B cell (primary cell): ENCODE data around the gene AKIP1. TPM values are rescaled to one million over a fixed set of nuclear protein-coding genes. Genes with fewer than 3 reads are reported as not detected.
"Not testable (repeated sequence)": the region's sequence is repeated elsewhere in the genome, so short reads cannot be mapped to it uniquely, and the experiment has no call there.

Source experiments
- ATAC-seq: fragments of 200-7000 bp; cut with Tn5 transposase; one replicate; pipeline ENCODE4 v1.10.0; 2021; ENCODE audit warnings: low read depth, mild to moderate bottlenecking, moderate number of reproducible peaks, moderate library complexity
- CTCF ChIA-PET: fragments of 350-600 bp; sonication (Branson Sonifier 250); formaldehyde crosslinking; loops from one replicate; lab custom pipeline; 2021; ENCODE audit warnings: antibody characterized with exemption, inconsistent platforms; lab: Charles Lee
- POLR2A ChIA-PET: fragments of 350-600 bp; sonication (Branson Sonifier 250); formaldehyde crosslinking; loops from one replicate; lab custom pipeline; 2021; ENCODE audit warnings: antibody characterized with exemption; lab: Charles Lee
- DNase-seq: peaks from one replicate; pipeline ENCODE4 v3.0.0; 2013
- H2AFZ ChIP-seq: 2 replicates; pipeline ENCODE4 v1.6.1; 2012; ENCODE audit warnings: mild to moderate bottlenecking, low read depth, low read length; ENCODE audit not compliant: insufficient read depth, poor library complexity, severe bottlenecking
- H3K27ac ChIP-seq, 2 donors: 1 replicate in 1 of 2; 2 replicates in 1 of 2; pipeline ENCODE4 v1.5.1; 2012 to 2013; ENCODE audit warnings: low read length in 2 of 2, mild to moderate bottlenecking in 2 of 2, moderate library complexity in 1 of 2
- H3K27me3 ChIP-seq, 4 experiments: fragments of 200-600 bp in 1 of 4; sonication (generic) in 1 of 4; replicated peaks in 1 of 4; 1 replicate in 2 of 4; 2 replicates in 2 of 4; pipeline versions ENCODE4 v1.6.1 to v1.7.0; 2013 to 2016; ENCODE audit warnings: low read length in 3 of 4, mild to moderate bottlenecking in 2 of 4, mixed read lengths in 1 of 4, moderate library complexity in 1 of 4; ENCODE audit not compliant: insufficient read depth in 4 of 4, control insufficient read depth in 3 of 4; ENCODE audit errors: control extremely low read depth in 1 of 4
- H3K36me3 ChIP-seq, 2 experiments: replicated peaks in 1 of 2; 1 replicate in 1 of 2; 2 replicates in 1 of 2; pipeline versions ENCODE4 v1.6.1 to v1.7.1; 2013; ENCODE audit warnings: low read length in 1 of 2; ENCODE audit not compliant: insufficient read depth in 2 of 2, control insufficient read depth in 1 of 2; ENCODE audit errors: control extremely low read depth in 1 of 2, extremely low read depth in 1 of 2
- H3K4me1 ChIP-seq, 2 donors: fragments of 200-600 bp in 1 of 2; sonication (generic) in 1 of 2; 1 replicate in 1 of 2; 2 replicates in 1 of 2; pipeline versions ENCODE4 v1.5.1 to v1.6.1; 2013 to 2017; ENCODE audit warnings: low read length in 2 of 2; ENCODE audit not compliant: control insufficient read depth in 2 of 2, insufficient read depth in 2 of 2
- H3K4me2 ChIP-seq: replicated peaks from 2 replicates; pipeline ENCODE3; 2012; ENCODE audit warnings: mild to moderate bottlenecking, low read depth, low read length; ENCODE audit not compliant: poor library complexity, severe bottlenecking
- H3K4me3 ChIP-seq, 5 experiments: fragments of 200-600 bp in 1 of 5; sonication (generic) in 1 of 5; 1 replicate in 3 of 5; 2 replicates in 2 of 5; pipeline versions ENCODE4 v1.5.1 to v1.7.0; 2011 to 2016; ENCODE audit warnings: low read length in 4 of 5, mild to moderate bottlenecking in 4 of 5, low read depth in 2 of 5, control low read depth in 1 of 5, moderate library complexity in 1 of 5; ENCODE audit not compliant: insufficient read depth in 1 of 5; ENCODE audit errors: control extremely low read depth in 1 of 5, extremely low read depth in 1 of 5
- H3K79me2 ChIP-seq: fragments of 200-600 bp; sonication (generic); one replicate; pipeline ENCODE4 v1.6.0; 2016; ENCODE audit warnings: low read length; ENCODE audit not compliant: control insufficient read depth, insufficient read depth
- H3K9ac ChIP-seq: fragments of 200-600 bp; sonication (generic); 2 replicates; pipeline ENCODE4 v1.6.1; 2017; ENCODE audit warnings: mild to moderate bottlenecking, low read length, moderate library complexity
- H3K9me3 ChIP-seq, 3 donors: one replicate each; pipeline versions ENCODE4 v1.6.1 to v1.7.1; 2013; ENCODE audit warnings: low read length in 2 of 3; ENCODE audit not compliant: control insufficient read depth in 2 of 3, insufficient read depth in 1 of 3; ENCODE audit errors: control extremely low read depth in 1 of 3
- H4K20me1 ChIP-seq: 2 replicates; pipeline ENCODE4 v1.6.0; 2012; ENCODE audit warnings: mild to moderate bottlenecking, low read length; ENCODE audit not compliant: insufficient read depth, control insufficient read depth, poor library complexity, severe bottlenecking
- H3K27ac Mint-ChIP-seq: one replicate; pipeline ENCODE4 v1.8.0; 2021; ENCODE audit warnings: mixed read lengths
- H3K27me3 Mint-ChIP-seq: one replicate; pipeline ENCODE4 v1.8.0; 2021; ENCODE audit warnings: mixed read lengths
- H3K4me1 Mint-ChIP-seq: one replicate; pipeline ENCODE4 v1.8.0; 2021; ENCODE audit warnings: mixed read lengths
- H3K4me3 Mint-ChIP-seq: one replicate; pipeline ENCODE4 v1.8.0; 2021; ENCODE audit warnings: mixed read lengths
- H3K9me3 Mint-ChIP-seq: one replicate; pipeline ENCODE4 v1.8.0; 2022; ENCODE audit warnings: mixed read lengths; ENCODE audit not compliant: insufficient read depth
- CTCF ChIP-seq: fragments of 200-600 bp; IDR thresholded peaks from one replicate; pipeline ENCODE4 v1.8.0; 2022; ENCODE audit warnings: antibody characterized with exemption, mild to moderate bottlenecking
- EZH2 ChIP-seq: IDR thresholded peaks from 2 replicates; pipeline ENCODE4 v1.6.1; 2012; ENCODE audit warnings: borderline replicate concordance, low read depth, mild to moderate bottlenecking, moderate library complexity, low read length; ENCODE audit not compliant: insufficient read depth, poor library complexity, severe bottlenecking
- WGBS: methylation state at CpG from one replicate; pipeline ENCODE4 v1.1.5; 2013; ENCODE audit warnings: missing lambda C conversion rate; ENCODE audit not compliant: insufficient coverage; 5-methylcytosine and 5-hydroxymethylcytosine counted together
- intact Hi-C: fragments of 100-400 bp; cut with micrococcal nuclease; formaldehyde crosslinking; loops from one replicate; pipeline ENCODE4 v1.10.0; 2022
- polyA plus RNA-seq: library from polyadenylated mRNA; depleted of rRNA; stranded (reverse); fragments of >200 nt; gene quantifications from 2 replicates; pipeline ENCODE4 v1.2.3, GENCODE V29; 2012
- total RNA-seq, 2 donors: library from RNA; stranded (reverse); fragments of 120-200 nt in 1 of 2; gene quantifications; 1 replicate in 1 of 2; 2 replicates in 1 of 2; pipeline versions ENCODE4 v1.2.3 to v1.2.4, GENCODE V29; 2013 to 2022

The AKIP1 gene
- total and polyA plus RNA-seq, 2 donors (not counting 1 experiment from before 2014, with no cell fraction given): 2.8 to 10.7 TPM

GRCh38 chr11:8933931-8934330, 22.9 kb downstream of the AKIP1 start:
- 95% methylated on average over 6 of the region's 6 CpGs for WGBS
- intact Hi-C loops: no loop called here
- peaks cover 3% of the 10 kb centered on the region for H3K4me1 Mint-ChIP-seq
- Histone ChIP-seq H2AFZ (no peak overlapping the region), H3K36me3 (no peaks in the 10 kb centered on the region), H3K4me3 (no peak overlapping the region), H3K9ac (no peak overlapping the region), H3K4me2 (no peak overlapping the region), H3K4me1 (no peaks in the 10 kb centered on the region), H4K20me1 (no peaks in the 10 kb centered on the region), H3K27me3 (no peaks in the 10 kb centered on the region), H3K9me3 (no peaks in the 10 kb centered on the region), H3K79me2 (no peaks in the 10 kb centered on the region), H3K27ac (no peak overlapping the region)
- DNase-seq: no peak
- no peaks in the 10 kb centered on the region for H3K27me3 Mint-ChIP-seq
- ChIA-PET CTCF (no interaction called here), POLR2A (no interaction called here)
- H3K4me3 Mint-ChIP-seq: no peak overlapping the region
- H3K9me3 Mint-ChIP-seq: no peaks in the 10 kb centered on the region
- no peak overlapping the region for H3K27ac Mint-ChIP-seq
- ATAC-seq: no peak
- TF ChIP-seq CTCF (no peak), EZH2 (no peak)

GRCh38 chr11:8934742-8935488, 23.9 kb downstream of the AKIP1 start:
- no peaks in the 10 kb centered on the region for H3K9me3 Mint-ChIP-seq
- ATAC-seq (no peak), DNase-seq (no peak)
- H3K4me3 ChIP-seq: no peak overlapping the region
- H3K4me2 ChIP-seq: no peak overlapping the region
- intact Hi-C loops: no loop called here
- 85% methylated on average over 12 of the region's 14 CpGs for WGBS
- no peak for TF ChIP-seq CTCF
- H3K36me3 ChIP-seq: no peaks in the 10 kb centered on the region
- CTCF ChIA-PET: interaction anchor here (0.5 kb wide), 1 partner anchor 312 kb away, joined by 3 read pairs; no protein-coding TSS in a partner anchor
- no peaks in the 10 kb centered on the region for H3K27me3 ChIP-seq
- no peak overlapping the region for H3K27ac ChIP-seq
- POLR2A ChIA-PET: no interaction called here
- H3K4me1 Mint-ChIP-seq: peaks cover 3% of the 10 kb centered on the region
- H3K4me1 ChIP-seq: no peaks in the 10 kb centered on the region
- no peaks in the 10 kb centered on the region for H3K79me2 ChIP-seq
- H2AFZ ChIP-seq: no peak overlapping the region
- H4K20me1 ChIP-seq: no peaks in the 10 kb centered on the region
- H3K9ac ChIP-seq: no peak overlapping the region
- H3K4me3 Mint-ChIP-seq: no peak overlapping the region
- H3K27me3 Mint-ChIP-seq: peaks cover 4% of the 10 kb centered on the region
- H3K9me3 ChIP-seq: no peaks in the 10 kb centered on the region
- no peak overlapping the region for H3K27ac Mint-ChIP-seq

DNA sequence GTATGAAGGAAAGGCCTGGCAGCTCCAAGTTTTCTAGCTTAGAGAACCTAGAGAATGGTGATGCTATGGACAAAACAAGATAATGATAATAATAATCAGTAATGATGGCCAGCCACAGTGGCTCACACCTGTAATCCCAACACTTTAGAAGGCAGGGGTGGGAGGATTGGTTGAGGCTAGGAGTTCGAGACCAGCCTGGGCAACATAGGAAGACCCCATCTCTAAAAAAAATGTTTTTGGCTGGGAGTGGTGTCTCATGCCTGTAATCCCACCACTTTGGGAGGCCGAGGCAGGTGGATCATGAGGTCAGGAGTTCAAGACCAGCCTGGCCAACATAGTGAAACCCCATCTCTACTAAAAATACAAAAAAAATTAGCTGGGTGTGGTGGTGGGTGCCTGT, 24.8 kb downstream of the AKIP1 start:
- H3K9me3 ChIP-seq, H3K4me1 Mint-ChIP-seq, H3K27me3 ChIP-seq, H3K4me3 Mint-ChIP-seq, POLR2A ChIA-PET, DNase-seq, H2AFZ ChIP-seq, CTCF ChIA-PET, H3K27ac Mint-ChIP-seq, H3K9ac ChIP-seq, H3K4me3 ChIP-seq, H4K20me1 ChIP-seq, H3K27ac ChIP-seq, intact Hi-C loops, H3K27me3 Mint-ChIP-seq, ATAC-seq, H3K4me1 ChIP-seq, H3K79me2 ChIP-seq, H3K36me3 ChIP-seq, H3K9me3 Mint-ChIP-seq, H3K4me2 ChIP-seq: not testable (repeated sequence)
- WGBS: no CpG with 5 or more reads among the region's 2 CpGs
